Endothelial cell (in vitro differentiated cells): ENCODE results near the gene FADS1. TPM values are rescaled to one million over a fixed set of nuclear protein-coding genes. Genes with fewer than 3 reads are reported as not detected.

Experiments used
- DNase-seq: peaks from one replicate; pipeline ENCODE4 v3.0.0; 2021; ENCODE audit warnings: low spot score
- H3K27ac Mint-ChIP-seq: one replicate; pipeline ENCODE4 v1.8.0; 2021; ENCODE audit warnings: mixed read lengths, inconsistent platforms; ENCODE audit not compliant: unreplicated experiment
- H3K27me3 Mint-ChIP-seq: one replicate; pipeline ENCODE4 v1.8.0; 2021; ENCODE audit warnings: mild to moderate bottlenecking, moderate library complexity, mixed read lengths, inconsistent platforms; ENCODE audit not compliant: unreplicated experiment
- H3K36me3 Mint-ChIP-seq: one replicate; pipeline ENCODE4 v1.8.0; 2021; ENCODE audit warnings: mild to moderate bottlenecking, low read depth, mixed read lengths, inconsistent platforms; ENCODE audit not compliant: unreplicated experiment
- H3K4me1 Mint-ChIP-seq: one replicate; pipeline ENCODE4 v1.8.0; 2021; ENCODE audit warnings: mild to moderate bottlenecking, mixed read lengths, inconsistent platforms; ENCODE audit not compliant: unreplicated experiment
- H3K4me3 Mint-ChIP-seq: one replicate; pipeline ENCODE4 v1.8.0; 2021; ENCODE audit warnings: mild to moderate bottlenecking, mixed read lengths, inconsistent platforms; ENCODE audit not compliant: unreplicated experiment
- H3K9me3 Mint-ChIP-seq: one replicate; pipeline ENCODE4 v1.8.0; 2021; ENCODE audit warnings: mixed read lengths, inconsistent platforms; ENCODE audit not compliant: unreplicated experiment
- total RNA-seq: library from RNA; stranded (reverse); fragmentation: NEBNext Ultra II Directional; extraction: Animal tissue kit (Norgen Biotek cat#: 25700); gene quantifications from one replicate; pipeline ENCODE4 v1.2.1, GENCODE V29; 2021; ENCODE audit not compliant: unreplicated experiment
- TF ChIP-seq, protein P1 (sequence below): fragments of 200-600 bp; sonication (generic); IDR thresholded peaks from one replicate; pipeline ENCODE4 v1.5.0; 2021; ENCODE audit warnings: antibody characterized with exemption; ENCODE audit not compliant: unreplicated experiment

The FADS1 gene
- total RNA-seq, 1 donor from 2014 or later, result 102 TPM

DNA sequence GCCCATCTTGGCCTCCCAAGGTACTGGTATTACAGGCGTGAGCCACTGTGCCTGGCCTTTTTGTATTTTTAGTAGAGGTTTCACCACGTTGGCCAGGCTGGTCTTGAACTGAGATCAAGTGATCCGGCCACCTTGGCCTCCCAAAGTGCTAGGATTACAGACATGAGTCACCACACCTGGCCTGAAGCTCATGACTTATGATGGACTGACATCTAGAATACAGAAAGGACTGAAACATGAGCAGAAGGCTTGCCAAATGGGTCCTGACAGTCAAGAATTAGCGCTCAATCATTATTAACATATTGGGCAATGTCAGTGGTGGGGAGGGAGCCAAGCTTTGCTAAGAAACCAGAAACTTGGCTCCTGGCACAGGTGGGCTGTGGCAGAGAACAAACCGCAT, 5.0 kb downstream of the FADS1 start:
- H3K4me1 Mint-ChIP-seq, result peaks cover 8% of the 10 kb centered on the region
- DNase-seq, result no peak
- peaks cover 46% of the 10 kb centered on the region for H3K36me3 Mint-ChIP-seq
- H3K27me3 Mint-ChIP-seq, result peaks cover 19% of the 10 kb centered on the region
- no peak overlapping the region for H3K27ac Mint-ChIP-seq
- TF ChIP-seq, protein P1, sequence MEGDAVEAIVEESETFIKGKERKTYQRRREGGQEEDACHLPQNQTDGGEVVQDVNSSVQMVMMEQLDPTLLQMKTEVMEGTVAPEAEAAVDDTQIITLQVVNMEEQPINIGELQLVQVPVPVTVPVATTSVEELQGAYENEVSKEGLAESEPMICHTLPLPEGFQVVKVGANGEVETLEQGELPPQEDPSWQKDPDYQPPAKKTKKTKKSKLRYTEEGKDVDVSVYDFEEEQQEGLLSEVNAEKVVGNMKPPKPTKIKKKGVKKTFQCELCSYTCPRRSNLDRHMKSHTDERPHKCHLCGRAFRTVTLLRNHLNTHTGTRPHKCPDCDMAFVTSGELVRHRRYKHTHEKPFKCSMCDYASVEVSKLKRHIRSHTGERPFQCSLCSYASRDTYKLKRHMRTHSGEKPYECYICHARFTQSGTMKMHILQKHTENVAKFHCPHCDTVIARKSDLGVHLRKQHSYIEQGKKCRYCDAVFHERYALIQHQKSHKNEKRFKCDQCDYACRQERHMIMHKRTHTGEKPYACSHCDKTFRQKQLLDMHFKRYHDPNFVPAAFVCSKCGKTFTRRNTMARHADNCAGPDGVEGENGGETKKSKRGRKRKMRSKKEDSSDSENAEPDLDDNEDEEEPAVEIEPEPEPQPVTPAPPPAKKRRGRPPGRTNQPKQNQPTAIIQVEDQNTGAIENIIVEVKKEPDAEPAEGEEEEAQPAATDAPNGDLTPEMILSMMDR, result no peak
- no peaks in the 10 kb centered on the region for H3K9me3 Mint-ChIP-seq
- peak overlapping the region; percentile 51 for H3K4me3 Mint-ChIP-seq

DNA sequence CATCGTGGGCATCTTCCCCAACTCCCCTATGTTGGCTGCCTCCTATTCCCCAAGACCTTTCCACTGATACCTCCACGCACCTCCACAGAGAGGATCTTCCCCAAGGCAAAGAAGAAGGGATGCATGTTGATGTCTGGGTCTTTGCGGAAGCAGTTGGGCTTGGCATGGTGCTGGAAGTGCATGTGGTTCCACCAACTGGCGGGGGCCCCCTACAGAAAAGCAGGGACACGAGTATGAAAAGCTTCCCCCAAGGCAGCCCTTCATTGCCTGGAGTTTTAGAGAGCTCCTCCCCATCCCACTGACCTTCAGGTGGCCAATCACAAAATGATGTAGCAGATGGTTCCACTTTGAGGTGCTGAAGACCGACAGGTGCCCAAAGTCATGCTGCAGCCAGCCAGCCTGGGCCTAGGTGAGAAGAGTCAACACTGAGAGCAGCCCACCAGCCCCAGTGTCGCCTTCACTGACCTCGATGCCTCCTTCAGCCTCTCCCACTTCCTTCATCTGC, 6.1 kb downstream of the FADS1 start:
- Mint-ChIP-seq H3K27ac (no peak overlapping the region), H3K9me3 (no peaks in the 10 kb centered on the region), H3K4me3 (no peak overlapping the region), H3K27me3 (peaks cover 14% of the 10 kb centered on the region), H3K4me1 (peaks cover 3% of the 10 kb centered on the region), H3K36me3 (peaks cover 46% of the 10 kb centered on the region)
- DNase-seq, result no peak
- TF ChIP-seq, protein P1, result no peak

GRCh38 chr11:61806785-61807184, 10.0 kb downstream of the FADS1 start:
- Mint-ChIP-seq H3K36me3 (peaks cover 62% of the 10 kb centered on the region), H3K4me1 (peaks cover 14% of the 10 kb centered on the region), H3K27ac (no peak overlapping the region), H3K9me3 (no peaks in the 10 kb centered on the region), H3K27me3 (peaks cover 8% of the 10 kb centered on the region), H3K4me3 (no peak overlapping the region)
- TF ChIP-seq, protein P1, result no peak
- no peak for DNase-seq

- DNase-seq, result no peak
- Mint-ChIP-seq H3K27me3 (peaks cover 2% of the 10 kb centered on the region), H3K36me3 (peaks cover 60% of the 10 kb centered on the region), H3K9me3 (no peaks in the 10 kb centered on the region), H3K4me1 (peaks cover 14% of the 10 kb centered on the region), H3K27ac (no peak overlapping the region), H3K4me3 (peak overlapping the region; percentile 59)
- TF ChIP-seq, protein P1, result no peak
These were observed 11.7 kb downstream of the FADS1 start for GRCh38 chr11:61805146-61805545.

- peaks cover 50% of the 10 kb centered on the region for H3K36me3 Mint-ChIP-seq
- DNase-seq, result no peak
- H3K4me1 Mint-ChIP-seq, result peaks cover 17% of the 10 kb centered on the region
- H3K27me3 Mint-ChIP-seq, result peaks cover 2% of the 10 kb centered on the region
- H3K9me3 Mint-ChIP-seq, result no peaks in the 10 kb centered on the region
- H3K4me3 Mint-ChIP-seq, result peak overlapping the region; percentile 1
- no peak overlapping the region for H3K27ac Mint-ChIP-seq
- TF ChIP-seq, protein P1, result no peak
These were observed 12.7 kb downstream of the FADS1 start for GRCh38 chr11:61803889-61804647.
